ENCODE data around the gene SDHD. TPM values are rescaled to one million over a fixed set of nuclear protein-coding genes. Genes with fewer than 3 reads are reported as not detected.

The SDHD gene
- total and polyA plus RNA-seq, 9 of the 15 experiments (the other 6 are each of a cell fraction or from before 2014, with no cell fraction given), result 150 to 1,225 (median 215) TPM

GRCh38 chr11:112127056-112127455 lies 40.4 kb downstream of the SDHD start:
- Histone ChIP-seq H3K4me1 (replicated peaks in 1 of 2; ENCODE audit: control insufficient read depth in 2 of 2, insufficient read depth in 2 of 2, low read length in 2 of 2) (no peaks in the 10 kb centered on the region), H3K4me3 (no peak overlapping the region), H3K9ac (ENCODE audit: insufficient read depth in 1 of 2, low read depth in 2 of 2, low read length in 2 of 2) (no peak overlapping the region), H3K9me1 (ENCODE audit: control insufficient read depth, insufficient read depth, low read length) (no peaks in the 10 kb centered on the region), H2AFZ (ENCODE audit: low read depth, low read length) (no peak overlapping the region), H4K20me1 (replicated peaks; ENCODE audit: control insufficient read depth, insufficient read depth, low read length) (no peaks in the 10 kb centered on the region), H3K79me2 (ENCODE audit: control insufficient read depth, insufficient read depth, low read length) (no peaks in the 10 kb centered on the region), H3K27me3 (ENCODE audit: control insufficient read depth in 2 of 2, insufficient read depth in 2 of 2, low read length in 2 of 2) (no peaks in the 10 kb centered on the region), H3K27ac (ENCODE audit: extremely low read depth, low read depth, low read length) (no peak overlapping the region), H3K4me2 (ENCODE audit: insufficient read depth, low read length) (no peak overlapping the region), H3K36me3 (ENCODE audit: control insufficient read depth, insufficient read depth, low read length) (no peaks in the 10 kb centered on the region), H3K9me3 (replicated peaks; ENCODE audit: control insufficient read depth, insufficient read depth, low read depth, low read length) (no peaks in the 10 kb centered on the region)
- DNase-seq (ENCODE audit: extremely low read depth in 1 of 4, low spot score in 3 of 4) (no peak), FAIRE-seq (no peak), ATAC-seq (no peak)
- BruUV-seq (replicated peaks), result no TSS peak
- in situ Hi-C loops (cut with MboI), result no loop called here
- ChIA-PET CTCF (ENCODE audit: low intra/inter-chr PET ratio) (no interaction called here), POLR2A (interaction anchor here (0.6 kb wide), 2 partner anchors 11 to 125 kb away, joined by 3 to 4 read pairs; no protein-coding TSS in a partner anchor)
- intact Hi-C loops (cut with micrococcal nuclease), result no loop called here
- TF ChIP-seq NFXL1 (CRISPR knock-in tag; IDR thresholded peaks at IDR 0.05), result no peak
- TF ChIP-seq KDM1A (IDR thresholded peaks at IDR 0.05), result peak; percentile 23 to 49; a peak in 1 of 4 replicates
- TF ChIP-seq, protein P1, sequence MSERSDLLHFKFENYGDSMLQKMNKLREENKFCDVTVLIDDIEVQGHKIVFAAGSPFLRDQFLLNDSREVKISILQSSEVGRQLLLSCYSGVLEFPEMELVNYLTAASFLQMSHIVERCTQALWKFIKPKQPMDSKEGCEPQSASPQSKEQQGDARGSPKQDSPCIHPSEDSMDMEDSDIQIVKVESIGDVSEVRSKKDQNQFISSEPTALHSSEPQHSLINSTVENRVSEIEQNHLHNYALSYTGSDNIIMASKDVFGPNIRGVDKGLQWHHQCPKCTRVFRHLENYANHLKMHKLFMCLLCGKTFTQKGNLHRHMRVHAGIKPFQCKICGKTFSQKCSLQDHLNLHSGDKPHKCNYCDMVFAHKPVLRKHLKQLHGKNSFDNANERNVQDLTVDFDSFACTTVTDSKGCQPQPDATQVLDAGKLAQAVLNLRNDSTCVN (CRISPR knock-in tag; IDR thresholded peaks at IDR 0.05), result no peak
- TF ChIP-seq BCOR (IDR thresholded peaks at IDR 0.05), result 0 out of 2 replicates have a peak, but pooled peaks have one; percentile 13
- TF ChIP-seq CBFA2T3 (IDR thresholded peaks at IDR 0.05), result peak; percentile 25; the same call in 1 of the 2 replicates
- WGBS (ENCODE audit: insufficient coverage, low coverage, missing lambda C conversion rate), result 43% methylated on average over 2 of the region's 2 CpGs

- ATAC-seq, result no peak
- no peak overlapping the region for H3K4me3 ChIP-seq
- no TSS peak for BruUV-seq (replicated peaks)
- ChIA-PET POLR2A (no interaction called here), CTCF (ENCODE audit: low intra/inter-chr PET ratio) (no interaction called here)
- H3K36me3 ChIP-seq (ENCODE audit: control insufficient read depth, insufficient read depth, low read length), result no peaks in the 10 kb centered on the region
- no peaks in the 10 kb centered on the region for H3K9me1 ChIP-seq (ENCODE audit: control insufficient read depth, insufficient read depth, low read length)
- in situ Hi-C loops (cut with MboI), result no loop called here
- DNase-seq (ENCODE audit: extremely low read depth in 1 of 4, low spot score in 3 of 4), result peak in 1 of 4 experiments; percentile 14
- no peak overlapping the region for H3K27ac ChIP-seq (ENCODE audit: extremely low read depth, low read depth, low read length)
- no peak overlapping the region for H2AFZ ChIP-seq (ENCODE audit: low read depth, low read length)
- H3K9ac ChIP-seq (ENCODE audit: insufficient read depth in 1 of 2, low read depth in 2 of 2, low read length in 2 of 2), result no peak overlapping the region
- H3K27me3 ChIP-seq (ENCODE audit: control insufficient read depth in 2 of 2, insufficient read depth in 2 of 2, low read length in 2 of 2), result no peaks in the 10 kb centered on the region
- H4K20me1 ChIP-seq (replicated peaks; ENCODE audit: control insufficient read depth, insufficient read depth, low read length), result no peaks in the 10 kb centered on the region
- WGBS (ENCODE audit: insufficient coverage, low coverage, missing lambda C conversion rate), result 10% methylated on average over 3 of the region's 3 CpGs
- FAIRE-seq, result no peak
- no peaks in the 10 kb centered on the region for H3K4me1 ChIP-seq (replicated peaks in 1 of 2; ENCODE audit: control insufficient read depth in 2 of 2, insufficient read depth in 2 of 2, low read length in 2 of 2)
- no peaks in the 10 kb centered on the region for H3K9me3 ChIP-seq (replicated peaks; ENCODE audit: control insufficient read depth, insufficient read depth, low read depth, low read length)
- H3K4me2 ChIP-seq (ENCODE audit: insufficient read depth, low read length), result no peak overlapping the region
- no peaks in the 10 kb centered on the region for H3K79me2 ChIP-seq (ENCODE audit: control insufficient read depth, insufficient read depth, low read length)
- intact Hi-C loops (cut with micrococcal nuclease), result no loop called here
- no peak for TF ChIP-seq ZNF780A (CRISPR knock-in tag; IDR thresholded peaks at IDR 0.05)
- TF ChIP-seq CSDE1 (IDR thresholded peaks at IDR 0.05), result no peak
- no peak for TF ChIP-seq JUND (IDR thresholded peaks at IDR 0.05; ENCODE audit: borderline replicate concordance, low read depth, low read length)
- peak; percentile 12; the same call in 1 of the 3 replicates for TF ChIP-seq JUND (tag; IDR thresholded peaks at IDR 0.05; ENCODE audit: borderline replicate concordance, low read depth, low read length)
- TF ChIP-seq DIDO1 (tag; IDR thresholded peaks at IDR 0.05; ENCODE audit: low read depth), result no peak
- TF ChIP-seq PHF8 (IDR thresholded peaks at IDR 0.05; ENCODE audit: borderline replicate concordance, low read length), result no peak
- TF ChIP-seq NFIC (IDR thresholded peaks at IDR 0.05), result peak; percentile 55
- TF ChIP-seq TCF3 (CRISPR knock-in tag; IDR thresholded peaks at IDR 0.05), result no peak
- TF ChIP-seq MAFF (IDR thresholded peaks at IDR 0.05; ENCODE audit: low read length), result no peak
- TF ChIP-seq, protein P2, sequence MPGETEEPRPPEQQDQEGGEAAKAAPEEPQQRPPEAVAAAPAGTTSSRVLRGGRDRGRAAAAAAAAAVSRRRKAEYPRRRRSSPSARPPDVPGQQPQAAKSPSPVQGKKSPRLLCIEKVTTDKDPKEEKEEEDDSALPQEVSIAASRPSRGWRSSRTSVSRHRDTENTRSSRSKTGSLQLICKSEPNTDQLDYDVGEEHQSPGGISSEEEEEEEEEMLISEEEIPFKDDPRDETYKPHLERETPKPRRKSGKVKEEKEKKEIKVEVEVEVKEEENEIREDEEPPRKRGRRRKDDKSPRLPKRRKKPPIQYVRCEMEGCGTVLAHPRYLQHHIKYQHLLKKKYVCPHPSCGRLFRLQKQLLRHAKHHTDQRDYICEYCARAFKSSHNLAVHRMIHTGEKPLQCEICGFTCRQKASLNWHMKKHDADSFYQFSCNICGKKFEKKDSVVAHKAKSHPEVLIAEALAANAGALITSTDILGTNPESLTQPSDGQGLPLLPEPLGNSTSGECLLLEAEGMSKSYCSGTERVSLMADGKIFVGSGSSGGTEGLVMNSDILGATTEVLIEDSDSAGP (CRISPR knock-in tag; IDR thresholded peaks at IDR 0.05), result no peak
- no peak for TF ChIP-seq FIP1L1 (IDR thresholded peaks at IDR 0.05; ENCODE audit: low read depth, low read length, poor library complexity, severe bottlenecking)
Measured at GRCh38 chr11:112128483-112129121, 41.9 kb downstream of the SDHD start.

Data from K562 (cell line).